Peyer's patch (tissue), 4 donors: ENCODE data around the gene FRMPD4.

Experiments used
- POLR2A ChIP-seq, 2 donors: fragments of 450-650 bp; IDR thresholded peaks; one replicate each; pipeline ENCODE4 v1.5.1; 2017; ENCODE audit warnings: antibody characterized with exemption in 2 of 2, mild to moderate bottlenecking in 2 of 2, moderate library complexity in 2 of 2
- TF ChIP-seq, protein P1 (sequence below), 6 experiments: fragments of 450-650 bp in 4 of 6; fragments of 200-600 bp in 2 of 6; sonication (generic) in 1 of 6; IDR thresholded peaks; one replicate each; pipeline ENCODE4 v1.5.1; 2017 to 2019; ENCODE audit warnings: antibody characterized with exemption in 6 of 6, mild to moderate bottlenecking in 3 of 6, moderate library complexity in 1 of 6

DNA sequence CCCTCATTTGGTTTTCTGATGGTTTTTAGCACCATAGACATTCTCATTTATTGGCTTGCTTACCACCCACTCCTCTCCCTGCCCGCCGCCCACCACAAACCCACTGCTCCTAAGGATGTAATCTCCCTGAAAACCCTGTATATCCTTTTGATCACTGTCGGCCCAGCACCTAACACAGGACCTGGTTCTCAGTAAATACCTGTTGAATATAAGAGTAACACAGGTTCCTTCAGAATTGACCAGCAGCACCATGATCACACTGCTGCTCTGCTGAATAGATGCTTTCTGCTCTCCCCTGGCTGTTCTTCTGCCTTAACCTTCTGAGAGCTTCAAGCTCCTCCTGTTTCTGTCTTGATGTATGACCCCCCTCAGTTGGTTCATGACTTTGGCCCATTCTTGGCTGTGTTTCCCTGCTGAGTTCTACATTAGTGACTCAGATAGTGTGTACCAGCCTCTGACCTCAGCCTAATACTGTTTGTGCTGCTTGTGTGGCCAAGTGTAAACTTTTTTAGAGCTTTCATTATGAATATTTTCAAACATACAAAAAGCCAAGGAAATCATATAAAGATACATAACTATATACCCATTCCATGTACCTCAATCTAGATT, 265.3 kb downstream of the FRMPD4 start:
- TF ChIP-seq POLR2A (IDR thresholded peaks at IDR 0.05): no peak
- TF ChIP-seq, protein P1, sequence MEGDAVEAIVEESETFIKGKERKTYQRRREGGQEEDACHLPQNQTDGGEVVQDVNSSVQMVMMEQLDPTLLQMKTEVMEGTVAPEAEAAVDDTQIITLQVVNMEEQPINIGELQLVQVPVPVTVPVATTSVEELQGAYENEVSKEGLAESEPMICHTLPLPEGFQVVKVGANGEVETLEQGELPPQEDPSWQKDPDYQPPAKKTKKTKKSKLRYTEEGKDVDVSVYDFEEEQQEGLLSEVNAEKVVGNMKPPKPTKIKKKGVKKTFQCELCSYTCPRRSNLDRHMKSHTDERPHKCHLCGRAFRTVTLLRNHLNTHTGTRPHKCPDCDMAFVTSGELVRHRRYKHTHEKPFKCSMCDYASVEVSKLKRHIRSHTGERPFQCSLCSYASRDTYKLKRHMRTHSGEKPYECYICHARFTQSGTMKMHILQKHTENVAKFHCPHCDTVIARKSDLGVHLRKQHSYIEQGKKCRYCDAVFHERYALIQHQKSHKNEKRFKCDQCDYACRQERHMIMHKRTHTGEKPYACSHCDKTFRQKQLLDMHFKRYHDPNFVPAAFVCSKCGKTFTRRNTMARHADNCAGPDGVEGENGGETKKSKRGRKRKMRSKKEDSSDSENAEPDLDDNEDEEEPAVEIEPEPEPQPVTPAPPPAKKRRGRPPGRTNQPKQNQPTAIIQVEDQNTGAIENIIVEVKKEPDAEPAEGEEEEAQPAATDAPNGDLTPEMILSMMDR (IDR thresholded peaks at IDR 0.05): no peak
